Measurements from ENCODE around the gene WDR1. TPM values are rescaled to one million over a fixed set of nuclear protein-coding genes. Genes with fewer than 3 reads are reported as not detected.

WDR1 gene
- polyA plus RNA-seq, 3 donors = 206 to 251 (median 243) TPM

- peaks cover 0 to 1% (median 0%) of the 10 kb centered on the region in 3 donors for H3K27me3 Mint-ChIP-seq (ENCODE audit: low read depth in 3 of 3)
- no peaks in the 10 kb centered on the region for H3K27me3 ChIP-seq (ENCODE audit: control insufficient read depth in 2 of 2, insufficient read depth in 2 of 2, low read length in 2 of 2)
- peak overlapping the region; percentile 5 to 98 for H3K27ac ChIP-seq (ENCODE audit: low read depth in 1 of 2, low read length in 2 of 2)
- H3K4me3 Mint-ChIP-seq = no peak overlapping the region
- peaks cover 85% of the 10 kb centered on the region for H3K79me2 ChIP-seq (ENCODE audit: insufficient read depth, low read length)
- H3K9ac ChIP-seq (ENCODE audit: insufficient read depth, low read length, poor library complexity, severe bottlenecking) = no peak overlapping the region
- H4K20me1 ChIP-seq (ENCODE audit: insufficient read depth, low read length) = peaks cover 100% of the 10 kb centered on the region
- H3K4me1 ChIP-seq (ENCODE audit: control insufficient read depth in 1 of 2, insufficient read depth in 2 of 2, low read length in 2 of 2) = peaks cover 51 to 52% of the 10 kb centered on the region in 2 donors
- peaks cover 52% of the 10 kb centered on the region for H3K4me1 Mint-ChIP-seq
- peaks cover 87 to 99% of the 10 kb centered on the region in 2 donors for H3K36me3 Mint-ChIP-seq
- H2AFZ ChIP-seq (ENCODE audit: insufficient read depth, low read depth, low read length, poor library complexity, severe bottlenecking) = no peak overlapping the region
- peaks cover 91 to 92% of the 10 kb centered on the region in 2 donors for H3K36me3 ChIP-seq (replicated peaks in 1 of 2; ENCODE audit: control insufficient read depth in 1 of 2, insufficient read depth in 2 of 2, low read length in 2 of 2)
- H3K9me3 ChIP-seq (replicated peaks in 1 of 2; ENCODE audit: control insufficient read depth in 1 of 2, insufficient read depth in 1 of 2, low read length in 2 of 2) = no peaks in the 10 kb centered on the region
- WGBS (ENCODE audit: insufficient coverage) = 34% methylated on average over 11 of the region's 19 CpGs
- TF ChIP-seq, protein P1, sequence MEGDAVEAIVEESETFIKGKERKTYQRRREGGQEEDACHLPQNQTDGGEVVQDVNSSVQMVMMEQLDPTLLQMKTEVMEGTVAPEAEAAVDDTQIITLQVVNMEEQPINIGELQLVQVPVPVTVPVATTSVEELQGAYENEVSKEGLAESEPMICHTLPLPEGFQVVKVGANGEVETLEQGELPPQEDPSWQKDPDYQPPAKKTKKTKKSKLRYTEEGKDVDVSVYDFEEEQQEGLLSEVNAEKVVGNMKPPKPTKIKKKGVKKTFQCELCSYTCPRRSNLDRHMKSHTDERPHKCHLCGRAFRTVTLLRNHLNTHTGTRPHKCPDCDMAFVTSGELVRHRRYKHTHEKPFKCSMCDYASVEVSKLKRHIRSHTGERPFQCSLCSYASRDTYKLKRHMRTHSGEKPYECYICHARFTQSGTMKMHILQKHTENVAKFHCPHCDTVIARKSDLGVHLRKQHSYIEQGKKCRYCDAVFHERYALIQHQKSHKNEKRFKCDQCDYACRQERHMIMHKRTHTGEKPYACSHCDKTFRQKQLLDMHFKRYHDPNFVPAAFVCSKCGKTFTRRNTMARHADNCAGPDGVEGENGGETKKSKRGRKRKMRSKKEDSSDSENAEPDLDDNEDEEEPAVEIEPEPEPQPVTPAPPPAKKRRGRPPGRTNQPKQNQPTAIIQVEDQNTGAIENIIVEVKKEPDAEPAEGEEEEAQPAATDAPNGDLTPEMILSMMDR (IDR thresholded peaks at IDR 0.05) = no peak
- H3K4me2 ChIP-seq (replicated peaks; ENCODE audit: extremely low read depth, low read length, poor library complexity, severe bottlenecking) = no peak overlapping the region
- H3K27ac Mint-ChIP-seq = peak overlapping the region; percentile 40 to 94 (median 81)
- DNase-seq = no peak
- H3K9me3 Mint-ChIP-seq = no peaks in the 10 kb centered on the region
- intact Hi-C loops (cut with micrococcal nuclease) = no loop called here
- H3K4me3 ChIP-seq (replicated peaks in 1 of 3; ENCODE audit: low read depth in 2 of 3, low read length in 3 of 3) = no peak overlapping the region
These were observed 23.9 kb downstream of the WDR1 start for GRCh38 chr4:10092481-10093270.

GRCh38 chr4:10091531-10092181 is 24.9 kb downstream of the WDR1 start:
- no peaks in the 10 kb centered on the region for H3K9me3 Mint-ChIP-seq
- peaks cover 42% of the 10 kb centered on the region for H3K4me1 Mint-ChIP-seq
- intact Hi-C loops (cut with micrococcal nuclease) = no loop called here
- peaks cover 87 to 99% of the 10 kb centered on the region in 2 donors for H3K36me3 Mint-ChIP-seq
- H2AFZ ChIP-seq (ENCODE audit: insufficient read depth, low read depth, low read length, poor library complexity, severe bottlenecking) = no peak overlapping the region
- no peak overlapping the region for H3K4me3 Mint-ChIP-seq
- DNase-seq = no peak
- peaks cover 90% of the 10 kb centered on the region for H3K79me2 ChIP-seq (ENCODE audit: insufficient read depth, low read length)
- WGBS (ENCODE audit: insufficient coverage) = 98% methylated on average over 16 of the region's 19 CpGs
- H3K27me3 ChIP-seq (ENCODE audit: control insufficient read depth in 2 of 2, insufficient read depth in 2 of 2, low read length in 2 of 2) = no peaks in the 10 kb centered on the region
- peaks cover 100% of the 10 kb centered on the region for H4K20me1 ChIP-seq (ENCODE audit: insufficient read depth, low read length)
- peaks cover 41% of the 10 kb centered on the region in 2 donors for H3K4me1 ChIP-seq (ENCODE audit: control insufficient read depth in 1 of 2, insufficient read depth in 2 of 2, low read length in 2 of 2)
- no peaks in the 10 kb centered on the region for H3K9me3 ChIP-seq (replicated peaks in 1 of 2; ENCODE audit: control insufficient read depth in 1 of 2, insufficient read depth in 1 of 2, low read length in 2 of 2)
- peak overlapping the region in 4 of 7 donors; percentile 60 to 94 (median 68) for H3K27ac Mint-ChIP-seq
- no peak overlapping the region for H3K4me2 ChIP-seq (replicated peaks; ENCODE audit: extremely low read depth, low read length, poor library complexity, severe bottlenecking)
- TF ChIP-seq, protein P1 (IDR thresholded peaks at IDR 0.05) = no peak
- no peak overlapping the region for H3K9ac ChIP-seq (ENCODE audit: insufficient read depth, low read length, poor library complexity, severe bottlenecking)
- no peak overlapping the region for H3K4me3 ChIP-seq (replicated peaks in 1 of 3; ENCODE audit: low read depth in 2 of 3, low read length in 3 of 3)
- peaks cover 92% of the 10 kb centered on the region in 2 donors for H3K36me3 ChIP-seq (replicated peaks in 1 of 2; ENCODE audit: control insufficient read depth in 1 of 2, insufficient read depth in 2 of 2, low read length in 2 of 2)
- H3K27me3 Mint-ChIP-seq (ENCODE audit: low read depth in 3 of 3) = peaks cover 0 to 1% (median 0%) of the 10 kb centered on the region in 3 donors
- H3K27ac ChIP-seq (ENCODE audit: low read depth in 1 of 2, low read length in 2 of 2) = peak overlapping the region in 1 of 2 donors; percentile 98

All from CD14-positive monocyte (primary cell).